Subcutaneous abdominal adipose tissue (tissue), 5 donors: ENCODE data around the gene KLHL10.

Experiments used
- H3K27ac ChIP-seq: one replicate; pipeline ENCODE4 v1.7.0; 2013; ENCODE audit warnings: low read depth, mild to moderate bottlenecking, inconsistent platforms, low read length, moderate library complexity
- H3K27me3 ChIP-seq, 5 donors: one replicate each; pipeline ENCODE4 v1.7.0; 2013; ENCODE audit warnings: low read length in 5 of 5, inconsistent platforms in 1 of 5; ENCODE audit not compliant: control insufficient read depth in 5 of 5, insufficient read depth in 4 of 5
- H3K36me3 ChIP-seq, 5 donors: one replicate each; pipeline ENCODE4 v1.7.0; 2013; ENCODE audit warnings: low read length in 5 of 5; ENCODE audit not compliant: control insufficient read depth in 5 of 5, insufficient read depth in 5 of 5
- H3K4me1 ChIP-seq, 5 donors: one replicate each; pipeline ENCODE4 v1.7.0; 2013; ENCODE audit warnings: low read length in 5 of 5, mild to moderate bottlenecking in 3 of 5, moderate library complexity in 1 of 5; ENCODE audit not compliant: control insufficient read depth in 5 of 5, insufficient read depth in 5 of 5
- H3K4me3 ChIP-seq, 5 donors: one replicate each; pipeline ENCODE4 v1.7.0; 2013; ENCODE audit warnings: low read length in 5 of 5, low read depth in 1 of 5
- H3K9ac ChIP-seq, 5 donors: one replicate each; pipeline ENCODE4 v1.7.0; 2013; ENCODE audit warnings: low read length in 5 of 5, mild to moderate bottlenecking in 4 of 5, moderate library complexity in 3 of 5
- H3K9me3 ChIP-seq, 5 donors: one replicate each; pipeline ENCODE4 v1.7.0; 2013; ENCODE audit warnings: low read length in 5 of 5; ENCODE audit not compliant: control insufficient read depth in 5 of 5
- donor health status: healthy.
- donor health status: healthy.
- donor health status: healthy.
- donor health status: healthy.
- donor health status: healthy.

KLHL10 gene

GRCh38 chr17:41891135-41892020 is 53.8 kb downstream of the KLHL10 start:
- Histone ChIP-seq H3K4me3 (no peak overlapping the region), H3K36me3 (peaks cover 4 to 88% (median 72%) of the 10 kb centered on the region in 5 donors), H3K9ac (no peak overlapping the region), H3K27me3 (no peaks in the 10 kb centered on the region), H3K9me3 (no peaks in the 10 kb centered on the region), H3K4me1 (peaks cover 8 to 27% (median 19%) of the 10 kb centered on the region in 5 donors), H3K27ac (peak overlapping the region; percentile 41)

GRCh38 chr17:41892021-41892376 is 54.4 kb downstream of the KLHL10 start:
- H3K4me3 ChIP-seq: no peak overlapping the region
- H3K9ac ChIP-seq: no peak overlapping the region
- H3K4me1 ChIP-seq: peaks cover 8 to 33% (median 19%) of the 10 kb centered on the region in 5 donors
- no peaks in the 10 kb centered on the region for H3K9me3 ChIP-seq
- no peaks in the 10 kb centered on the region for H3K27me3 ChIP-seq
- peak overlapping the region; percentile 41 for H3K27ac ChIP-seq
- peaks cover 4 to 88% (median 73%) of the 10 kb centered on the region in 5 donors for H3K36me3 ChIP-seq

GRCh38 chr17:41893384-41893783 is 55.8 kb downstream of the KLHL10 start:
- peaks cover 7 to 90% (median 75%) of the 10 kb centered on the region in 5 donors for H3K36me3 ChIP-seq
- no peaks in the 10 kb centered on the region for H3K27me3 ChIP-seq
- H3K9me3 ChIP-seq: no peaks in the 10 kb centered on the region
- no peak overlapping the region for H3K9ac ChIP-seq
- H3K4me1 ChIP-seq: peaks cover 8 to 37% (median 19%) of the 10 kb centered on the region in 5 donors
- no peak overlapping the region for H3K4me3 ChIP-seq
- no peak overlapping the region for H3K27ac ChIP-seq

GRCh38 chr17:41894791-41895331 is 57.2 kb downstream of the KLHL10 start:
- H3K27me3 ChIP-seq: no peaks in the 10 kb centered on the region
- H3K4me1 ChIP-seq: peaks cover 8 to 35% (median 19%) of the 10 kb centered on the region in 5 donors
- no peak overlapping the region for H3K9ac ChIP-seq
- peaks cover 6 to 92% (median 78%) of the 10 kb centered on the region in 5 donors for H3K36me3 ChIP-seq
- H3K9me3 ChIP-seq: no peaks in the 10 kb centered on the region
- H3K27ac ChIP-seq: peak overlapping the region; percentile 93
- no peak overlapping the region for H3K4me3 ChIP-seq

GRCh38 chr17:41895617-41896016 is 58.0 kb downstream of the KLHL10 start:
- H3K36me3 ChIP-seq: peaks cover 3 to 93% (median 77%) of the 10 kb centered on the region in 5 donors
- H3K9ac ChIP-seq: no peak overlapping the region
- no peaks in the 10 kb centered on the region for H3K27me3 ChIP-seq
- H3K4me3 ChIP-seq: no peak overlapping the region
- H3K9me3 ChIP-seq: no peaks in the 10 kb centered on the region
- H3K27ac ChIP-seq: peak overlapping the region; percentile 93
- H3K4me1 ChIP-seq: peaks cover 8 to 35% (median 19%) of the 10 kb centered on the region in 5 donors

- Histone ChIP-seq H3K36me3 (peaks cover 3 to 94% (median 80%) of the 10 kb centered on the region in 5 donors), H3K4me3 (no peak overlapping the region), H3K9me3 (no peaks in the 10 kb centered on the region), H3K9ac (no peak overlapping the region), H3K27me3 (no peaks in the 10 kb centered on the region), H3K4me1 (peaks cover 8 to 35% (median 19%) of the 10 kb centered on the region in 5 donors), H3K27ac (peak overlapping the region; percentile 93)
Measured at GRCh38 chr17:41896726-41897125, 59.1 kb downstream of the KLHL10 start.
